ENCODE measurements around the gene NARS2. TPM values are rescaled to one million over a fixed set of nuclear protein-coding genes. Genes with fewer than 3 reads are reported as not detected.

The NARS2 gene
- total and polyA plus RNA-seq, 9 of the 15 experiments (the other 6 are each of a cell fraction or from before 2014, with no cell fraction given), result 26.8 to 48.0 (median 34.2) TPM

DNA sequence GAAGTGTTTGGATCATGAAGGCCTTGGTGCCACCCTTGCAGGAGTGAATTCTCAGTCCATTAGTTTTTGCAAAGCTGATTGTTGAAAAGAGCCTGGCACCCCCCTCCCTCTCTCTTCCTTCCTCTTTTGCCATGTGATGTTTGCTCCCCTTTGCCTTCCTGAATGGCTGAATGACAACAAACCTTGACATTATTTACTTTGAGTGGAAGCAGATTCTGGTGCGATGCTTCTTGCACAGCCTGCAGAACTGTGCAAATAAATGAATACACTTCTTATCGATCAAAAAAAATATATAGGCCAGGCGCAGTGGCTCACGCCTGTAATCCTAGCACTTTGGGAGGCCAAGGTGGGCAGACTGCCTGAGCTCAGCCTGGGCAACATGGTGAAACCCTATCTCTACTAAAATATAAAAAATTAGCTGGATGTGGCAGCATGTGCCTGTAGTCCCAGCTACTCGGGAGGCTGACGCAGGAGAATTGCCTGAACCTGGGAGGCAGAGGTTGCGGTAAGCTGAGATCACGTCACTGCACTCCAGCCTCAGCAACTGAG lies 2.0 kb upstream of the NARS2 start:
- H3K9ac ChIP-seq (ENCODE audit: insufficient read depth in 1 of 2, low read depth in 2 of 2, low read length in 2 of 2), result no peak overlapping the region
- intact Hi-C loops (cut with micrococcal nuclease), result no loop called here
- in situ Hi-C loops (cut with MboI), result no loop called here
- H3K9me3 ChIP-seq (replicated peaks; ENCODE audit: control insufficient read depth, insufficient read depth, low read depth, low read length), result no peaks in the 10 kb centered on the region
- ChIA-PET CTCF (ENCODE audit: low intra/inter-chr PET ratio) (interaction anchor here (0.7 kb wide), 1 partner anchor 950 kb away, joined by 3 read pairs; no protein-coding TSS in a partner anchor), POLR2A (no interaction called here)
- no peak overlapping the region for H3K4me2 ChIP-seq (ENCODE audit: insufficient read depth, low read length)
- no TSS peak for BruUV-seq (replicated peaks)
- 87% methylated on average over 8 of the region's 8 CpGs for WGBS (ENCODE audit: insufficient coverage, low coverage, missing lambda C conversion rate)
- H3K9me1 ChIP-seq (ENCODE audit: control insufficient read depth, insufficient read depth, low read length), result no peaks in the 10 kb centered on the region
- no peaks in the 10 kb centered on the region for H4K20me1 ChIP-seq (replicated peaks; ENCODE audit: control insufficient read depth, insufficient read depth, low read length)
- H3K36me3 ChIP-seq (ENCODE audit: control insufficient read depth, insufficient read depth, low read length), result peaks cover 6% of the 10 kb centered on the region; the same call in 1 of the 3 replicates
- DNase-seq (ENCODE audit: extremely low read depth in 1 of 4, low spot score in 3 of 4), result no peak
- H3K27ac ChIP-seq (ENCODE audit: extremely low read depth, low read depth, low read length), result no peak overlapping the region
- H3K4me1 ChIP-seq (replicated peaks in 1 of 2; ENCODE audit: control insufficient read depth in 2 of 2, insufficient read depth in 2 of 2, low read length in 2 of 2), result peaks cover 6 to 12% of the 10 kb centered on the region in 2 experiments; a peak in 3 of 5 replicates
- H3K27me3 ChIP-seq (ENCODE audit: control insufficient read depth in 2 of 2, insufficient read depth in 2 of 2, low read length in 2 of 2), result no peaks in the 10 kb centered on the region
- no peak for FAIRE-seq
- H3K4me3 ChIP-seq, result no peak overlapping the region
- H3K79me2 ChIP-seq (ENCODE audit: control insufficient read depth, insufficient read depth, low read length), result peaks cover 27% of the 10 kb centered on the region
- no peak overlapping the region for H2AFZ ChIP-seq (ENCODE audit: low read depth, low read length)
- no peak for ATAC-seq
- TF ChIP-seq ZBTB7A (IDR thresholded peaks at IDR 0.05; ENCODE audit: borderline replicate concordance, control insufficient read depth, low read depth, low read length) (no peak), EP400 (IDR thresholded peaks at IDR 0.05) (no peak), NUFIP1 (IDR thresholded peaks at IDR 0.05; ENCODE audit: partially characterized antibody) (no peak), ARHGAP35 (IDR thresholded peaks at IDR 0.05; ENCODE audit: partially characterized antibody) (no peak), SRSF1 (IDR thresholded peaks at IDR 0.05; ENCODE audit: low read depth, low read length) (no peak), LARP7 (IDR thresholded peaks at IDR 0.05) (no peak), ZNF174 (CRISPR knock-in tag; IDR thresholded peaks at IDR 0.05) (no peak), ZNF511 (CRISPR knock-in tag; IDR thresholded peaks at IDR 0.05) (no peak), TARDBP (IDR thresholded peaks at IDR 0.05) (no peak), CUX1 (CRISPR knock-in tag; IDR thresholded peaks at IDR 0.05) (no peak), ZFP1 (CRISPR knock-in tag; IDR thresholded peaks at IDR 0.05) (no peak), ZNF384 (IDR thresholded peaks at IDR 0.05; ENCODE audit: low read depth, low read length) (no peak), ILK (tag; IDR thresholded peaks at IDR 0.05; ENCODE audit: borderline replicate concordance, low read depth) (no peak), ZNF445 (CRISPR knock-in tag; IDR thresholded peaks at IDR 0.05; ENCODE audit: low read depth) (no peak)

Data from K562 (cell line).